Activated T-helper 1 cell treated with anti-CD3 and anti-CD28 coated beads, Interleukin-2, amount 50 U/mL, for 16 hours (primary cell): ENCODE data around the gene PPM1E.

ENCODE experiments used
- DNase-seq, 2 donors: peaks; one replicate each; pipeline ENCODE4 v3.0.0-alpha.2; 2020; ENCODE audit warnings: low read depth in 1 of 2, low spot score in 1 of 2

The PPM1E gene

DNA sequence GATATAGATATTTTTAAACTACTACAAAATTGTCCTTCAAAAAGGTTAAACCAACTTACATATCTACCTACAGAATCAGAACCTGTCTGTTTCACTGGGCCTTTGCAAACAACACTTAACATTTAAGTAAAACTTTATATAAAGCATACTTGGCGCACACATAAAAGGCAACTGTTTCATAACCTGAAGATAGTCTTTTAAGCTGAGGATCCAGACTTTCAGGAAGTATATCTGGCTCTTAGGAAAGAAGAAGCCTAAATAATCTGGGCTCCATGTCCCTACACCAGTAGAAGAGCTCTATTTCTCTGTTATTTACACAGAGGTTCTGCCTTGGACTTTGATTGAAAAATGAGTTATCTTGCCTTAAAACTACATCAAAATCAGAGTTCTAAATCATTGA, 275.2 kb downstream of the PPM1E start:
- DNase-seq, result no peak
